Activated CD4-positive, alpha-beta T cell treated with anti-CD3 and anti-CD28 coated beads, Interleukin-2, amount 10 ng/mL, durations not matched to agents 7 days and 5 days (primary cell): ENCODE results near the gene RALGAPB. TPM values are rescaled to one million over a fixed set of nuclear protein-coding genes. Genes with fewer than 3 reads are reported as not detected.

Source experiments
- CTCF ChIA-PET: fragments of 350-600 bp; sonication (Branson Sonifier 250); formaldehyde crosslinking; loops from one replicate; lab custom pipeline; 2021; ENCODE audit warnings: antibody characterized with exemption; lab: Charles Lee
- POLR2A ChIA-PET: fragments of 350-600 bp; sonication (Branson Sonifier 250); formaldehyde crosslinking; loops from one replicate; lab custom pipeline; 2021; ENCODE audit warnings: antibody characterized with exemption; lab: Charles Lee
- DNase-seq: peaks from one replicate; pipeline ENCODE4 v3.0.0-alpha.2; 2020
- H3K27ac Mint-ChIP-seq: one replicate; pipeline ENCODE4 v1.8.0; 2021; ENCODE audit warnings: mild to moderate bottlenecking, moderate library complexity, mixed read lengths
- H3K27me3 Mint-ChIP-seq: one replicate; pipeline ENCODE4 v1.8.0; 2021; ENCODE audit warnings: mixed read lengths
- H3K36me3 Mint-ChIP-seq: one replicate; pipeline ENCODE4 v1.8.0; 2021; ENCODE audit warnings: low read depth, mixed read lengths
- H3K4me1 Mint-ChIP-seq: one replicate; pipeline ENCODE4 v1.8.0; 2021; ENCODE audit warnings: mixed read lengths
- H3K4me3 Mint-ChIP-seq: one replicate; pipeline ENCODE4 v1.8.0; 2021; ENCODE audit warnings: mild to moderate bottlenecking, moderate library complexity, mixed read lengths
- H3K9me3 Mint-ChIP-seq: one replicate; pipeline ENCODE4 v1.8.0; 2021; ENCODE audit warnings: mixed read lengths
- microRNA-seq: library from miRNA; unstranded; fragments of <30 nt; microRNA quantifications from one replicate; pipeline ENCODE4 v1.2.0, GENCODE V29; 2021; ENCODE audit warnings: borderline microRNAs expressed, borderline replicate concordance
- total RNA-seq, 2 experiments: library from RNA; stranded (reverse); gene quantifications; one replicate each; pipeline ENCODE4 v1.2.3, GENCODE V29; 2021

The RALGAPB gene
- total RNA-seq, 2 experiments from 2014 or later, result 31.1 to 36.7 TPM

DNA sequence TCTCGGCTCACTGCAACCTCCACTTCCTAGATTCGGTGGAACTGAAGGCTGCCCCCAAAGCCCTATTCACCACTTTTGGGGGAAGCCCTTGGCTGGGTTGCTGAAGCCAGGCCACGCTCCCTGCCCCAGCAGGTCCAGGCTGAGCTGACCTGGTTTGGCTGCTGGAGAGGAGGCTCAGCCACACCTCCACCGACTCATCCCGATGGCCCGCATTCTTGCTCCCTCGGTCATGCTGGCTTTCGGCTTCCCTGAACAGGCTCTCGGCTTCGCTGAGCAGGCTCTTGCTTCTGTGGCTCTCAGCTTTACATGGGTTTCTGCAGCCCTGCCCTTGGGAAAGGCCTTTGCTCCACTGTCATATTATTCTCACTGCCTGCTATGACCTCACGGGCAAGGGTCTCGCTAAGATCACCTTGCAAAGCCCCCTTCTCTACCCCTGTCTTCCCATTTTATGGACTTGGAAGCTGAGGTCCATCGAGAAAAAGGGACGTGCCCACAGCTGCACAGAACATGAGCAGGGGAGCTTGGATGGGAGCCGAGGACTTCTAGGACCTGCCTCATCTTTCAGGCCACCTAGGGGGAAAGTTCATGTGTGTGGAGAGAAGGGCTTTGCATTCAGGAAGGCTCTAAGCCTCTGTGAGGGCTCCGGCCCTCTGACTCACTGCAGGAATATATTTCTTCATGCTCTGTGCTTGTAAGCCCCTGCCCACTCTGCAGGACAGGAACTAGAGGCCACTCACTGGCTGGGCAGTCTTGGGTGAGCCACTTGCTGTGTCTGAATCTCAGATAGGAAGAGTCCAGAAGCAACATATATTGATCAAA is 144.6 kb downstream of the RALGAPB start:
- no peak for DNase-seq
- ChIA-PET POLR2A (no interaction called here), CTCF (no interaction called here)
- H3K4me1 Mint-ChIP-seq, result no peaks in the 10 kb centered on the region
- no peak overlapping the region for H3K27ac Mint-ChIP-seq
- no peak overlapping the region for H3K4me3 Mint-ChIP-seq
- H3K36me3 Mint-ChIP-seq, result no peaks in the 10 kb centered on the region
- peaks cover 17% of the 10 kb centered on the region for H3K27me3 Mint-ChIP-seq
- H3K9me3 Mint-ChIP-seq, result no peaks in the 10 kb centered on the region

DNA sequence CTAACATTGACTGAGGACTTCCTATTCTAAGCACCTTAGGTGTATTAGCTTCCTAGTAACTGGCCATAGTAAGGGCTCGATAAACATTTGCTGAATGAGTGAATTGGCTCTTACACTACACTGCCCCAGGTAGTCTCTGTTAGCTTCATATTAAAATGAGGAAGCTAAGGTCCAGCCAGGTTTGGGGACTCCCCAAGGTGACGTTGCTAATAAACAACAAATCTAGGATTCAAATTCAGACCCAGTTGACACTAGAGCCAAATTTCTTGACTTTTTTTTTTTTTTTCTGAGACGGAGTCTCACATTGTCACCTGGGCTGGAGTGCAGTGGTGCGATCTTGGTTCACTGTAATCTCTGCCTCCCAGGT is 145.2 kb downstream of the RALGAPB start:
- ChIA-PET POLR2A (no interaction called here), CTCF (no interaction called here)
- no peaks in the 10 kb centered on the region for H3K9me3 Mint-ChIP-seq
- no peak for DNase-seq
- H3K36me3 Mint-ChIP-seq, result no peaks in the 10 kb centered on the region
- H3K4me1 Mint-ChIP-seq, result no peaks in the 10 kb centered on the region
- no peak overlapping the region for H3K27ac Mint-ChIP-seq
- H3K27me3 Mint-ChIP-seq, result peaks cover 12% of the 10 kb centered on the region
- H3K4me3 Mint-ChIP-seq, result no peak overlapping the region

- H3K9me3 Mint-ChIP-seq, result no peaks in the 10 kb centered on the region
- H3K27ac Mint-ChIP-seq, result no peak overlapping the region
- H3K36me3 Mint-ChIP-seq, result no peaks in the 10 kb centered on the region
- no peak for DNase-seq
- peaks cover 12% of the 10 kb centered on the region for H3K27me3 Mint-ChIP-seq
- no peaks in the 10 kb centered on the region for H3K4me1 Mint-ChIP-seq
- POLR2A ChIA-PET, result no interaction called here
- CTCF ChIA-PET, result no interaction called here
- H3K4me3 Mint-ChIP-seq, result no peak overlapping the region
Observed at GRCh38 chr20:38620441-38620840, 147.8 kb downstream of the RALGAPB start.

GRCh38 chr20:38623061-38623460 is 150.4 kb downstream of the RALGAPB start:
- H3K27ac Mint-ChIP-seq, result no peak overlapping the region
- H3K4me3 Mint-ChIP-seq, result no peak overlapping the region
- POLR2A ChIA-PET, result no interaction called here

DNA sequence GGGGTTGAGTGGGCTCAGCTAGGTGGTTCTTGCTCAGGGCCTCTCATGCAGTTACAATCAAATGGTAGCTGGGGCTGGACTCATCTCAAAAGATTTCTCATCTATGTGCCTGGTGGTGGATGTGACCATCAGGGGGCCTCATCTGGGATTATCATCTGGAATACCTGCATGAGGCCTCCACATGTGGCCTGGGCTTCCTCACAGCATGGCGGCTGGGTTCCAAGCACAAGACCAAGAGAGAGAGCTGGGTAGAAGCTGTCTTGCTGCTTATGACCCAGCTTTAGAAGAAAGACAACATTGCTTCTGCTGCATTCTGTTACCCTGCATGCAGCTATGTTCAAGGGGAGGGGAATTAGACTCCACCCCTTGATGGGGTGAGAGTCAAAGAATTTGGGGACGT is 151.4 kb downstream of the RALGAPB start:
- H3K4me3 Mint-ChIP-seq, result no peak overlapping the region
- peaks cover 8% of the 10 kb centered on the region for H3K27me3 Mint-ChIP-seq
- CTCF ChIA-PET, result no interaction called here
- H3K9me3 Mint-ChIP-seq, result no peaks in the 10 kb centered on the region
- no peaks in the 10 kb centered on the region for H3K36me3 Mint-ChIP-seq
- POLR2A ChIA-PET, result no interaction called here
- H3K27ac Mint-ChIP-seq, result no peak overlapping the region
- no peak for DNase-seq
- no peaks in the 10 kb centered on the region for H3K4me1 Mint-ChIP-seq

More at GRCh38 chr20:38623061-38623460, 150.4 kb downstream of the RALGAPB start:
- H3K27me3 Mint-ChIP-seq, result peaks cover 8% of the 10 kb centered on the region
- H3K36me3 Mint-ChIP-seq, result no peaks in the 10 kb centered on the region
- no peaks in the 10 kb centered on the region for H3K4me1 Mint-ChIP-seq
- CTCF ChIA-PET, result no interaction called here
- H3K9me3 Mint-ChIP-seq, result no peaks in the 10 kb centered on the region
- no peak for DNase-seq

DNA sequence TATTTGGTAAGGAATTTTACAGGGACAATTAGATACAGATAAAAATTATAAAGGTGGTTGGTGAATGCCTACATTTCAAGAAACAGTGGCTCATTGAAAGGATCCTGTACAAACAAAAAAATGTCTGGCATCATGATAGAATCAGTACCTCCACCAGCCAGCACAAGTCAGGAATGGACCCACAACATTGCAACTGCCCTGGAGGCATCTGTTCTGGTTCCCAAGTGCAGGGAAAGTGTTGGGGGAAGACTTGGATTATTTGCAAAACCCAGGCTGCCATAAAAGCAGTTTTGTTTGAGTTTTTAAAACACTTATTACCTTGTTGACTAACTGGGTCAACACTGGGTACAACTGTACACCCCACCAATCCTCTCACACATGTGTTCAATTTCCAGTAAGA is 153.3 kb downstream of the RALGAPB start:
- no peak for DNase-seq
- Mint-ChIP-seq H3K4me1 (no peaks in the 10 kb centered on the region), H3K4me3 (no peak overlapping the region), H3K27ac (no peak overlapping the region), H3K36me3 (no peaks in the 10 kb centered on the region), H3K9me3 (no peaks in the 10 kb centered on the region), H3K27me3 (peaks cover 3% of the 10 kb centered on the region)
- CTCF ChIA-PET, result no interaction called here
- POLR2A ChIA-PET, result no interaction called here

DNA sequence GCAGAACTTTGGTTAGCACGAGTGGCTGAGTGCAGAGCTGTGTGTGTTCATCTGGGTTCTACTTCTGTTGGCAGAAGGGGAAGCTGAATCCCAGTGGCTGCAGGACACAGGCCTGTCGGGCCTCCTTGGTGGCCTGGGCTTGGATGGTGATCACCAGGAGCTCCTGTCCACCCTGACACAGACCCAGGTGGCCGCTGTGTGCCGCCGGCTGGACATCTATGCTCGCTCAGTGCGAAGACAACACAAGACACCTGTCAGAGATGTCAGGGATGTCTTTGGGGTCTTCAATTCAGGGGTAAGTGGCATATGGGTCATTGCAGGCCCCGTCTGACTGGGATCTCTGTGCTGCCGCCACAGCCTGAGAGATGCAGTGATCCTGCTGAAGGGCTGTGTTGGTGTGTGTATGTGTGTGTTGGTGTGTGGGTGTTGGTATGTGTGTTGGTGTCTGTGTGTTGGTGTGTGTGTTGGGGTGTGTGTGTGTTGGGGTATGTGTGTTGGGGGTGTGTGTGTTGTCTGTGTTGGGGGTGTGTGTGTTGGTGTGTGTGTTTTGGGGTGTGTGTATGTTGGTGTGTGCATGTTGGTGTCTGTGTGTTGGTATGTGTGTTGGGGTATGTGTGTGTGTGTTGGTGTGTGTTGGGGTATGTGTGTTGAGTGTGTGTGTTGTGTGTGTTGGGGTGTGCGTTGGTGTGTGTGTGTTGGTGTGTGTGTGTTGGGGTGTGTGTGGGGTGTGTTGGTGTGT is 154.4 kb downstream of the RALGAPB start:
- H3K27ac Mint-ChIP-seq, result no peak overlapping the region
- no peaks in the 10 kb centered on the region for H3K36me3 Mint-ChIP-seq
- ChIA-PET POLR2A (no interaction called here), CTCF (no interaction called here)
- H3K4me3 Mint-ChIP-seq, result no peak overlapping the region
- no peak for DNase-seq
- no peaks in the 10 kb centered on the region for H3K27me3 Mint-ChIP-seq
- no peaks in the 10 kb centered on the region for H3K4me1 Mint-ChIP-seq
- no peaks in the 10 kb centered on the region for H3K9me3 Mint-ChIP-seq

Small RNA genes lying within 50 kb of the gene (microRNA-seq; reads per million reads assigned to microRNA genes)
- gene MIR548O2, result not detected

Other genes starting within 250 kb of the RALGAPB start
- gene KIAA1755, start 212.1 kb upstream of the RALGAPB start, total RNA-seq, result not detected
- not detected for gene BPI, start 168.7 kb upstream of the RALGAPB start, total RNA-seq
- not detected for gene LBP, start 126.4 kb upstream of the RALGAPB start, total RNA-seq
- 10 to 100 TPM; 40.7 to 40.8 TPM for gene SNHG17, start 37.5 kb upstream of the RALGAPB start, total RNA-seq
- gene ADIG, start 108.4 kb downstream of the RALGAPB start, total RNA-seq, result not detected
- not detected for gene ARHGAP40, start 129.0 kb downstream of the RALGAPB start, total RNA-seq